Right renal cortex interstitium (tissue), 3 donors: ENCODE data around the gene NUBP2. TPM values are rescaled to one million over a fixed set of nuclear protein-coding genes. Genes with fewer than 3 reads are reported as not detected.

Source experiments
- DNase-seq, 3 donors: peaks; one replicate each; pipeline ENCODE4 v3.0.0-alpha.2; 2013; ENCODE audit warnings: low read depth in 3 of 3, low spot score in 2 of 3
- polyA plus RNA-seq, 3 donors: library from polyadenylated mRNA; unstranded; fragments of 120-200 nt; gene quantifications; one replicate each; pipeline ENCODE4 v1.2.1, GENCODE V29; 2013; ENCODE audit not compliant: insufficient read length in 3 of 3

NUBP2 gene
- polyA plus RNA-seq, 3 donors: 31.1 to 38.7 (median 31.5) TPM

- DNase-seq: no peak
These were observed 877 bp upstream of the NUBP2 start for GRCh38 chr16:1781758-1782407.

- DNase-seq: no peak
These were observed 2.5 kb downstream of the NUBP2 start for GRCh38 chr16:1784977-1785845.

- DNase-seq: no peak
These were observed 3.0 kb downstream of the NUBP2 start for GRCh38 chr16:1785846-1786170.

- DNase-seq: no peak
These were observed 3.7 kb downstream of the NUBP2 start for GRCh38 chr16:1786242-1787055.

GRCh38 chr16:1787056-1787321, 4.2 kb downstream of the NUBP2 start:
- no peak for DNase-seq

GRCh38 chr16:1787322-1788094, 4.7 kb downstream of the NUBP2 start:
- no peak for DNase-seq

GRCh38 chr16:1788095-1788707, 5.4 kb downstream of the NUBP2 start:
- DNase-seq: no peak

GRCh38 chr16:1788708-1789100, 5.9 kb downstream of the NUBP2 start:
- DNase-seq: no peak

- DNase-seq: no peak
These were observed 6.9 kb downstream of the NUBP2 start for GRCh38 chr16:1789643-1790045.

GRCh38 chr16:1790261-1790610, 7.5 kb downstream of the NUBP2 start:
- no peak for DNase-seq

GRCh38 chr16:1790611-1791255, 8.0 kb downstream of the NUBP2 start:
- no peak for DNase-seq

GRCh38 chr16:1791256-1791942, 8.6 kb downstream of the NUBP2 start:
- no peak for DNase-seq

GRCh38 chr16:1791943-1792812, 9.4 kb downstream of the NUBP2 start:
- DNase-seq: no peak

GRCh38 chr16:1792836-1793577, 10.2 kb downstream of the NUBP2 start:
- DNase-seq: no peak

- DNase-seq: no peak
These were observed 10.9 kb downstream of the NUBP2 start, which contains the start of gene IGFALS for GRCh38 chr16:1793578-1794220. Gene IGFALS, minus strand, starts transcription at chr16:1793705. Its CDS starts 53 bp downstream, at chr16:1793652.

GRCh38 chr16:1794221-1794871, 11.6 kb downstream of the NUBP2 start:
- DNase-seq: no peak
